ENCODE results near the gene QKI.

QKI gene

DNA sequence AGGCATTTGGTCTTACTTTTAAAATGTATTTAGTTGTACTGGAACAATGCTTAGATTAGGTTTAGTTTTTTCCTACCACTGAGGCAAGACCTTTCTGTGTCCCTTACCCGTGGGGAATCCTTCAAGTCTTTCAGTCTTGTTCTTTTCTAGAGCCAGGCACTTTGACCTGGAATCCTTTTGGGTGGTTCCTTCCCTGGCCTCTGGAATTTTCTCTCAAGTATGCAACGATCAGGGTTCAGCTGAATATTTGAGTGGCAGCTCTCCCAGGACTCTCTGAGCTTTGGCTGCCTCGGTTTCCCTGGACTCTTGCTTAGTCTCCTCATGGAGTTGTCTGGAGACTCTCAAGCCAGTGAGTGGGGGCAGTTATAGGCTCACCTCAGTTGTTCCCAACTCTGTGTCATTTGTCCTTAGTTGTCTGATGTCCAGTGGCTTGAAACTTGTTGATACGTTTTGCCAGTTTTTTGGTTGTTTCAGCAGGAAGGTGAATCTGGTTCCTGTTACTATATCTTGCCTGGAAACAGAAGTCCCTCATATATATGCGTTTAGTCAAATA, 118.1 kb downstream of the QKI start:
- DNase-seq (ENCODE audit: low read depth in 2 of 2) = no peak

DNA sequence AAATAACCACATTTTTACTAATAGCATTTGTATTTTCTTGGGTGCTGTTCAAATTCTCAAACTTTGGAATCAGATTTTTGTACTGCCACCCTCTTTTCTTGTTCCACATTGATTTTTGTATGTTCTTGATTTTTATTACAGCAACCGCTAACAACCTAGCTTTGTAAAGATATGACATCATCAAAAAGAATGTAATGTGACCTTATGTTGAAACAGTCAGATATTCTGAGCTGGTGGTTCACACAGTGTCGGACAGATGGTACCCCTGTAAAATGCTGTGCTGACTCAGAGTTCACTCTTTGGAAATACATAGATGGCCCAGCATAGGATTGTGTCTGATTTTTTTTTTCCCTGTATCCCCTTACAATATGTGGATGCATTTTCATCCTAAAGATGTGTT, 118.9 kb downstream of the QKI start:
- DNase-seq (ENCODE audit: low read depth in 2 of 2) = no peak

DNA sequence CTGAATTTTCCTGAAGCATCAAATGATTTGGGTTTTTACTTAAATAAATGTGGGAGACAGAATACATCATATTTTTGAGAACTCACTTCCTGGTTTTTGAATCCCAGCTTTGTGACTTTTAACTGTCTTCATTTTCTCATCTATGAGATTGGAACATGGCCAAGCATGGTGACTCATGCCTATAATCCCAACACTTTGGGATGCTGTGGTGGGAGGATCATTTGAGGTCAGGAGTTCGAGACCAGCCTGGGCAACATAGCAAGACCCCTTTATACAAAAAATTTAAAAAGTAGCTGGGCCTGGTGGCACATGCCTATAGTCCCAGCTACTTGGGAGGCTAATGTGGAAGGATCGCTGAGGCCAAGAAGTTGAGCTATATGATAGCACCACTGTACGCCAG, 122.3 kb downstream of the QKI start:
- DNase-seq (ENCODE audit: low read depth in 2 of 2) = no peak

DNA sequence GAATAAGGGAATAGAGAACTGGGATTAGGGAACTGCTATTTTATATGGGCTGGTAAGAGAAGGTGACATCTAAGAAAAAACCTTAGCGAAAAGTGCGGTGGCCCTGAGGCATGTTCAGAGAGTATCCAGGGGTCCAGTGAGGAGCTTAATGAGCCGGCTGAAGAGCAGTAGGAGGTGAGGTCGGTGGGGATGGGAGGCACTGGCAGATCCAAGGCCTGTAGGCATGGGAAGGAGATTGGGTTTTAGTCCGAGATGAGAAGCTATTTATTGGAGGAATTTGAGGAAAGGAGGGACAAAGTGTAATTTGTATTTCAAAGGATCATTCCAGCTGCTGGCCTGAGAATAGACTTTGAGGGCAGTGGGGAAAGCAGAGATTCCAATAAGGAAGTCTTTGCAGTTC, 123.8 kb downstream of the QKI start:
- DNase-seq (ENCODE audit: low read depth in 2 of 2) = no peak

DNA sequence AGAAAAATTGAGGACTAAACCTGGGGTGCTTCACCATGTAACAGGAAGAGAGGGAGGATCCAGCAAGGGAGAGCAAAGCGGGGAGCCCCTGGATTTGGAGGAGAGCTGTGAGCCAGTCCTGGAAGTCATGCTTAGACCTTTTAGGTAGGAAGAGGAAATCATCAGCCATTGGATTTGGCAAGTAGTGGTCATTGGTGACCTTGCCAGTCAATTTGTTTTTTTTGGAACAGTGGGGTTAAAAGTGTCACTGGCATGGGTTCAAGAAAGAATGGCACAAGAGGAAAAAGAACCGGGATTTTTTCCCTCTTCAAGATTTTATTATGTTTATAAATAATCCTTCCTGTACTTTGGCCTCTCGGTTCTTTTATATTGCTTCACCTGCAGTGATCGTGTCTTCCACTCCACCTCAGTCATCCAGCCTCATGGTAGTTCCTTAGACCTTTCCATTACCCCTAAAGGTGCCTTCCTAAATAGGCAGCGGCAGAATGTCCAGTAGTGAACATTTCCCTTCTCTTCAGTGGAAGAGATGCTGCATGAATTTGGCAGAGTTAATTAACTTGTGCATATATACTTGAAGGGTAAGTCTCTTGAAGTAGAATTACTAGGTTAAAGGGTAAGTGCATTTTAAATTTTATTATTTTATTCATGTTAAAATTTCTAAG, 124.7 kb downstream of the QKI start:
- no peak for DNase-seq (ENCODE audit: low read depth in 2 of 2)

DNA sequence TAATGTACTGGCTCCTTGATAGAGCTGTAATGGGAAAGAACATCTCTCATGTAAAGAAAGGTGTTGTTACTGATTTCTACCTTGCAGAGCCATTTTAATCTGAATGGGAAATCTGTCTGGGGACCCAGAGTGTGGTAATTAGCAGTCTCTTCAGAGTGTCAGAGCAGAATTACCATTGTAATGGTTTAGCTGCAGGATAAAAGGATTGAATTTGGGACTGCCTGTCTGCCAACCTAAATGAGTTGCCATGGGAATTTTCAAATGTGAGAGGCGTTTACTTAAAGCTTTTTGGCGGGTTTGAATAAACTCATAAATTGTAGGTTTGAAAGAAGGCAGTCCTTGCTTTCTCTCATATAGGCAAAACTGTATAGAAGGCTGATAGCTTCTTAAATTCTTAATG, 128.8 kb downstream of the QKI start:
- DNase-seq (ENCODE audit: low read depth in 2 of 2) = no peak

DNA sequence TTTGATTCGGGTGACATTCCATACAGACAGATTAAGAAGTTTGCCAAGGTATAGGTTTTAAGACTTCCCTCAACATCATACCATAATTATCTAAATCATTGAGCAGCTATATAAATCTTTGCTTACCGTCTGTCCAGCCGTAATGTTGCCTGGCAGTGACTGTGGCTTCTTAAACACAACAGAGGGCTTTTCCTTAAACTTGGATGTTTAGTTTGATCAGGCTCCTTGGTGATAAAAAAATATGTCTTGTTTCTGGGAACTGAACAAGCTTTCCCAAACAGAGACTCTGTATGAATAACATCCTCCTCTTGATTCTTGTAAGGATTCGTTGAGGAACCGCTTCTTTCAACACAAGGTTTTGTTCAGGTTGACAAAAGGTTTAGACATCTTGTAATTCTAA, 130.9 kb downstream of the QKI start:
- DNase-seq (ENCODE audit: low read depth in 2 of 2) = no peak

DNA sequence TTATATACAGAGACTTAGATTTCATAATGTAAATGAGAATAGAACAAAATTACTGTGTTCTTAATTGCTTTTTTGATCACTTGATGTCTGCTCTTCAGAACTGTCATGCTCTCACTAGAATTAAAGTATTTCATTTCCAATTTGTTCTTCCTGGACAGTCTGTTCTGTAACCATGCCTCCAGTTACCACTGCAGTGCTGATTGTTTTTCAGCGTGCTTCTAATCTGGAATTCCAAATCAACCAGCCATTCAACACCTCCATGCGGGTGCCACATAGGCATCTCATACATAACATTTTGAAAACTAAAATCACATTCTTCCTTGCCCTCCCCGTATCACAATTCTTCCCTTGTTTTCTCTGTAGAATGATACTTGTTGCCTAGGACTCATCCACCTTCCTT, 132.8 kb downstream of the QKI start:
- DNase-seq (ENCODE audit: low read depth in 2 of 2) = no peak

DNA sequence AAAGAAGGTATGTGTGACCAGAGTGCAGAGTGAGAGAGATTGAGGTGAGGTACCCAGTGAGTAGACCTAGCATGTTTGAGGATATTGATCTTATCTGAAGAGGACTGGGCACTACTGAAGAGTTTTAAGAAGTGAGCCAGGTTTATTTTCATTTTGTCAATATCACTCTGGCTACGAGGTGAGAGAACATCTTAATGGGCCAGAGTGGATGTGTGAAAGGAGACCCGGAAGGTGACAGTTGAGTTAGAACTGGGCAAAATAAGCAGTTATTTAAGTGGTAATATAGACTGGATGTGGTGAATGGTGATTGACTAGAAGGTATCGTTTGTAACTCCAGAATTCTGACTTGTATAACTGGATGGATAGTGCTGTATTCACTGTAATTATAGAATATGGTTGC, 134.1 kb downstream of the QKI start:
- no peak for DNase-seq (ENCODE audit: low read depth in 2 of 2)

DNA sequence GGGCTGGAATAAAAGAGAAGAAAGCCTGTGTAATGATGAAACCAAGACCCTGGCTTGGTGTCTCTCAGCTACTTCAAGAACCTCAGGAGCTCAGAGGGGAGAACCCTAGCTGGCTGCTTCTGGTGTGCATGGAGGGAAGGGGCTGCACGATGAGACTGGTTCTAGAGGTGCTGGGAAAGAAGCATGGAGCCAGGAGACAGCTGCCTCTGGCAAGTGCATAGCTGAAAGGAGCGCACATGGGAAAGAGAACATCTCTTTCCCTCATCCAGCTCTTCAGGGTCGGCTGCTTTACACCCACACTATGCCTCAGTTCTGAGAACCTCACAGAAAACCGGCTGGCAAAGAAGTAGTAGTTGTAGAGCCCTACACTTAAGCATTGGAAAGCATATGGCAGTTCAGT, 139.5 kb downstream of the QKI start:
- no peak for DNase-seq (ENCODE audit: low read depth in 2 of 2)

DNA sequence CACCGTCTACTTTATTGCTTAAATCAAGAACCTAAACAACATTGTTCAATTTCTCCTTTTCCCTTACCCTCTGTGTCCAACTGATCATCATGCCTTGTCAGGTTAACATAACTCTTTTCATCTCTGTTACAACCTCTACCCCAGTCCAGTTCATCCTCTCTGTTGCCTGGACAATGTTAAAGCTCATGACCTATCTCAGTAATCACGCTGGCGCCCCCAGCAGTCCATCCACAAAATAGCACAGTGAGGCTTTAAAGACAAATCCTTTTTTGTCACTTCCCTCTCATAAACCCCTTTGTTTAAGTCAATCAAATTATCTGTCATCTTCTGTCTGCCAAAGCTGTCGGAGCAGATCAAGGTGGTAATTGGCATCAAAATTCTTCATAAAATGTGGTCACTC, 140.1 kb downstream of the QKI start:
- DNase-seq (ENCODE audit: low read depth in 2 of 2) = peak; percentile 12 to 27

DNA sequence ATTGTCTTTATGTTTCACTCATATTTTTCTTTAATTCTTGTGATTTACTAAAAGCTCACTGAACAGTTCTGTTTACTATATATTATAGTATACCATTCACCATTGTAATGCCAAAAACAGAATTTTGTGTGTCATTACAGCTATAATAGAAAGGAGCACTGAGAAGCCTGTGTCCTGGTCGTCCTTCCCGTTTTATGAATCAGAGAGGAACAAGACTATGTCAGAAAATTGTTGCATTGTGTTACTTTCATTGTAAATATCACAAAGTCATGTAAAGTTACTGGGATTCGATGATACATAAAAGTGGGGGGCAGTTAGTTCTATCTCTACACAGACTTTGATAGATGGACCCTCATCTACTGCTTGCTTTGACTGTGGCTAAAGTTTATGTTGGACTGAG, 145.1 kb downstream of the QKI start:
- no peak for DNase-seq (ENCODE audit: low read depth in 2 of 2)

DNA sequence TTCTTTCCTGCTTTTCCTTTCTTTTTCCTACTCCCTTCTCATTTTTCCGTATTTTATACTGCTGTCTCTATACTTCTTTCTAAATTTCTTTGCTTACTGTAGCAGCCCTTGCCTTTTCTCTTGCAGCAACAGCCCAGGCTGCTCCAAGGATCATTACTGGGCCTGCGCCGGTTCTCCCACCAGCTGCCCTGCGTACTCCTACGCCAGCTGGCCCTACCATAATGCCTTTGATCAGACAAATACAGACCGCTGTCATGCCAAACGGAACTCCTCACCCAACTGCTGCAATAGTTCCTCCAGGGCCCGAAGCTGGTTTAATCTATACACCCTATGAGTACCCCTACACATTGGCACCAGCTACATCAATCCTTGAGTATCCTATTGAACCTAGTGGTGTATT, 148.8 kb downstream of the QKI start:
- DNase-seq (ENCODE audit: low read depth in 2 of 2) = no peak

DNA sequence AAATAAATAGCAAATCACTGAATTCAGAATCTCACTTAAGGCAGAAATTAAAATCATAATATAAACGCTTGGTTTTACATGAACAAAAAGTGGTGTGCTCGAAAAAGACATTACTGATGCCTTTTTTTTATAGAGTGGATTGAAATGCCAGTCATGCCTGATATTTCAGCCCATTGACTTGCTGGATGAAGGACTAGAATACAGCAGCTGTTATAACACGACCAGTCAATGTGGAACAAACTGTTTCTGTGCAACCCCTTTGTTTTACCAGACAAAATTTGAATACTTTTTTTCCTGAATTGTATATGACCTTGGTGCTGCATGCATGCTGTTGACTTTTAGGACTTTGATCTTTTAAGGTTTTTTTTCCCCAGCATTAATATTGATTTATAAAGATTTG, 150.0 kb downstream of the QKI start:
- DNase-seq (ENCODE audit: low read depth in 2 of 2) = no peak

DNA sequence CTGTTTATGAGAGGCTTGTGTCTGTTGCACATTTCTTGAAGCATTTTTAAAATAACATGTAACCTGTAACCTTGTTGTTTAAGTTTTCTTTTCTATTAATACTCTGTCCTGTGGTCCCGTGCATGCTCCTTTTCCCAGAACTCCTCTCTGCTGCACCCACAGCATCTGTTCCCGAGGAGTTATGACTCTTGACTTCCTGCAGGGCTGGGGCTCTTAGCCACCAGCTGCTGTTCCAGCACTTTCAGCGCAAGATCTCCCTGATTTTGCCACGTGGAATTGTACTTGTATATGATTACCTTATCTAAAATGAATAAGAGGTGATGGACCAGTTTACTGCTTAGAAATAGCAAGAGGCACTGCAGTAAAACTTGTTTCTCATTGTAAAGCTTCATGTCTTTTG, 150.6 kb downstream of the QKI start:
- DNase-seq (ENCODE audit: low read depth in 2 of 2) = no peak

DNA sequence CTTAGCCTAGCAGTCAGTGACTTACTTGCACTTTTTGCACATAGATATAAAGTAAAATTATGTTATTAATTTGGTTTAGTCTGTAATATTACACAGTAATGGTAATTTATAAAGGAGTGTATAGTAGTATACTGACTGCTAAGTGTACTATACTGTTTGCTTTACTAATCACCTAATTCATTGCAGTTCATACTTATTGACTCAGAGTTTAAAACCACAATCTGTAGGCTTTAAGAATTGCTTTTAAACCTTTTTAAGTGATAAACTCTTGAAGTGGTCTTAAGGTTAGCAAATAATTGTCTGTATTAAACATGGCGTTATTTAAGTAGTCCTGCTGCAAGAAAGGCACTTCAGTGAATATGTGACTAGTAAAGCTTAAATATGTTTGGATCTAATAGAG, 151.5 kb downstream of the QKI start:
- DNase-seq (ENCODE audit: low read depth in 2 of 2) = no peak

DNA sequence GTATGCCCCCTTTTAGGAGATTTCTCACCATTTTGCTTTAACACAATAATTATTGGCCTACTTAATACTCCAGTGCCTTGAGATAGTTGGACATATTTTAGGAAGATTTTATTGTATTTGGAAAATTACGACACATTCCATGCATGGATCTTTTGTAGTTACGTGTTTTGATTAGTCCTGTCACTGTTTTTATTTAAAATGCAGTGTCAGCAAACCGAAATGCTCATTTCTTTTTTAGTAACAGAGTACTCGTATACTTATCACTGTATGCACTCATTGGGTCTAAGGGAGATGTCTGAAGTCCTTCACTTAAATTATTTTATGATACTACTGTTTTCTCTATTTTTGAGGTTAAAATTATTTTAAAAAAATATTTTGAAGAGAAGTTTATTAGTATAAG, 153.8 kb downstream of the QKI start:
- DNase-seq (ENCODE audit: low read depth in 2 of 2) = no peak

DNA sequence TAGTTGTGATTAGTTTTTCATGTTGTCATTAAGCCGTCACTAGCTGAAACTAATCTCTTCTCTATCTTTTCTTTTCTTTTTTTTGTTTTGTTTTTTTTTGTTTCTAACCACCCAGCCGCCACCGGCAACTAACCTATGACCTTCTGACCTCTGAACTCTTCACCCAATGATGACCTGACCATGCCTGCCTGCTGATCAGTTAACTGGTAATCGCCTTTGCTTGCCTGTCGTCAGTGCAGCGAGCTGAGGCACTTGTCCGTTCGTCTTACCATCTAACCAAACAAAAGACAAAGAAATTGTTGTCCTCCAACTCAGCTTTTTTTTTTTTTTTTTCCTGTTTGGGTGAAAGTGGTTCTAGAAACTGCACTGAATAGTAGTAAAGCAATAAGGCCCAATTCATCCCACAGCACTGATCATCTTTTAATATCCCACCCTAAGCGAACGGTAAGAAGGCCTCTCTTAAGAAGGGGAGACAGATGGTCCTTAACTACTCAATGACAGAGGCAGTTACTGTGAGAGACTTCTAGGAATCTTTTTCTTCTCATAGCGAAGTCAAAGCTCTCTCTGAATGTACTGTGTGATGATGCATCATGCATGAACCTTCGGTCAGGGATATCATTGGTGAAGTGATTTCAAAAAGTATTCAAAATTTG, 156.2 kb downstream of the QKI start:
- no peak for DNase-seq (ENCODE audit: low read depth in 2 of 2)

DNA sequence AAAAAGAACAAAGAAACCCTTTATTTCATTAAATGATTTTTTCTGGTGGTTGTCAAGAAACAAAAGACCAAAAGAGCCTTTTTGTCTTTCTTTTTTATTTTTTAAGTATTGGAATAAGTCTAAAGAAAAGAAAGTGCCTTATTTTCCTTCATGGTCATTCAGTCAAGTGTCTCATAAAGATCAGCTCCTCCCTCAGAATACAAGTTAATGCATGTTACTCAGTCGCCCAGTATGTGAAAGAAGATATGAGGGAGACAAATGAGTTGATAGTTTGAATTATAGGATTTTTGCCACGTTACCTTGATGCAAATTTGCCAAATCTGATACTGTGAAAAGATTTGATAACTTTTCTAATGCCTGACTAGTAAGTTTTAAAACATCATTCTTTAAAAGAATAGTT, 157.2 kb downstream of the QKI start:
- no peak for DNase-seq (ENCODE audit: low read depth in 2 of 2)

DNA sequence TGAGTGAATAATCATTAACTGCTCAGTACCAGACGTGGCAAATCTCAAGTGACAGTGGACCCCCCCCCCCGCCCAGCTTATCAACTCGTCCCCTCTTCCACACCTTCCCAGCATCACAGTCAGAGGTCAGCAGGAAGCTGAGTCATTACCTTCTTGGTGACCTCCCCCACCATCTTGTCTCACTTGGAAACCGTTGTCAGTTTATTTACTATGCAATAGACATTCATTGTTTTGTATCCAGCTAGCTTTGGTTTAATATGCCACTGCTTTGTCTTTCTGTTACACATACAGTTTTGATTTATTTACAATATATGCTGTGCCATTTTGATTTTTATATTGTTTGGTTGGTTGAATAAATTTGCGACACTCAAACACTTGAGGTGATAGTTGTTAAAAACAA, 158.1 kb downstream of the QKI start:
- DNase-seq (ENCODE audit: low read depth in 2 of 2) = no peak

DNA sequence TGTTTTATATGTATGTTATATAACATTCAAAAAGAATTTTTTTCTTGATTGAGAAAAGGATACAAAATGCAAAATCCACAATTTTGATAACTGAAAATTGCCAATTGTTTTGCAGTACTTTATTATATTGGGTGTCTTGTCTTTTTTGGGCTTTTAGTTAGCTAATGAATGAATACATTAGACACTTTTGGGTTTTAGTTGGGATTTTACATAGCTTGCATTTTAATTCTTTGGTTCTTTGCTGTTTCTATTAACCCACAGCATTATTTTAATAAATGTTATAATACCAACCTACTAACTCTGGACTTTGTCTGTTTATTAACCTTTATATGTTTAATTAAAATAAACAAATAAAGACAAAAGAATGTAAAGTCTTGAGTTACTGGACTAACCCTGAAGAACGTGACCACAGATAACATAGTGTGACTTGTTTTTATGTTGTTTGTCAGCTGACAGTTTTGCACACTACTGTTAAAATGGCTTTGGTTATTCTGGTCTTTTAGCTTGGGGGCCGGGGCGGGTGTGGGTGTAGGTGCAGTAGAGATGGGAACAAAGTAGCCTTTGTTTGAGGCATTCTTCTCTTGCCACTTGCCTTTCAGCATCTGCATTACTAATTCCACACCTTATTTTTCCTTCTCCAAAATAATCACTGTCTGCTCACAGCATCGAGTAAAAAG, 159.1 kb downstream of the QKI start:
- no peak for DNase-seq (ENCODE audit: low read depth in 2 of 2)

DNA sequence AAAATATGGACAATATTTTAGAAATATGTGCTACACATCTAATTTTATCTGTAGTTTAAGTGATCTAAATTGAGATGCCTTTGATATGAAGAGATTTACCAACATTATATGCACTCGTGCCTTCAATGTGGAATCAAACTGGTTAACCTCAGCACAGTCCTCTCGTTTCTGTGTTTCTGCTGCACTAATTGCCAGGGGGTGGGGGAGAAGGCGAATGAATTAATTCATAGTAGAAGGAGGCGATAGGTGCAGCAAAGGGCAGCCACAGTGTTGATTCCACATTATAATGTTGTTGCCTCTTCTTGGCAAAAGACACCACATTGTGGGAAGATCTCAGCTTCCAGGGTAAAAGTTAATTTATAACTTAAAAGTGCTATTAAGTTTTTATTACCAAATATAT, 161.6 kb downstream of the QKI start:
- DNase-seq (ENCODE audit: low read depth in 2 of 2) = no peak

DNA sequence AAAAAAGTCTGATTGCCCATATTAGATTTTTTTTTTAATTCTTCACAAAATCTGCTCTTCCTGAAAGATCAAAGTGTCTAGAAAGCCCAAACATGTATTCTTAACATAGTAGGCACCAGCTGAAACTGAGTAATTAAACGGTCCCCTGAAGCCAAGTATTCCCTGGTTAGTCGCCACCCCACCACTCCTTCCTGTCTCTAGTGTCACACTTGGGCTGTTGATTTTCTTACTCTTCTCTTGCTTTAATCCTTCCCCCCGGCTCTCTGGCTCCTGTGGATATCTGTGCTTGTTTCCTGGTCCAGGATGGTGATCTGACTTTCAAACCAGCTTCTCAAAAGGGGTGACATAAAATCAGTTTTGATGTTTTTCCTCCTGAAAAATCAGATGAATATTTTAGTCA, 162.9 kb downstream of the QKI start:
- DNase-seq (ENCODE audit: low read depth in 2 of 2) = no peak

Data from stimulated activated CD4-positive, alpha-beta T cell treated with anti-CD3 and anti-CD28 coated beads, Interleukin-1b, Interleukin-23, amount 100 ng/mL, for 1 hour (primary cell).